HEK293T (cell line): ENCODE data around the gene MYO1B.

Source experiments
- ARNT ChIP-seq: fragments of 450-650 bp; IDR thresholded peaks from 2 replicates; pipeline ENCODE4 v1.6.1; 2017; ENCODE audit warnings: mild to moderate bottlenecking
- BHLHE40 ChIP-seq: fragments of 450-650 bp; IDR thresholded peaks from 2 replicates; pipeline ENCODE4 v1.6.1; 2016; ENCODE audit warnings: mild to moderate bottlenecking, moderate library complexity, borderline replicate concordance
- FOXK2 ChIP-seq: fragments of 450-650 bp; IDR thresholded peaks from 2 replicates; pipeline ENCODE4 v1.6.1; 2016; ENCODE audit warnings: mild to moderate bottlenecking
- TARDBP ChIP-seq: fragments of 450-650 bp; IDR thresholded peaks from 2 replicates; pipeline ENCODE4 v1.6.1; 2016
- ZNF384 ChIP-seq: fragments of 450-650 bp; IDR thresholded peaks from 2 replicates; pipeline ENCODE4 v1.6.1; 2016

DNA sequence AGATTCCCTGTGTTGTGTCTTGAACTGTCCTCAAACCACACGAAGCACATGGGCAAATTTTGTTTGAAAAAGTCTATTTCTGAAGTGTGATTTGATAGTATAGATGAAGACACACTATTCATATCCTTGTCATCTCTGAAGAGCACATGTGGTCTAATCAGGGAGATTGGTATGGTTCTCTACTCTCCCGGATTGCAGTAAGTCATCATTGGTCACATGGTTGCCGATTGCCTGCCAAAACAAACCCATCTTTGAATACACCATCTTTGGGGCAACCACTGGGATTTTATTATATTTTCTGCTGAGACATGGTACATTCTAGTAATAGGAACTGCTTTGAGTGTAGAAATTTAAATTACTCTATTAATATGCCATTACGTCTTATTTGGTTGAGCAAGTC, 186.9 kb downstream of the MYO1B start:
- no peak for TF ChIP-seq ZNF384
- TF ChIP-seq FOXK2 = no peak
- TF ChIP-seq TARDBP = no peak
- no peak for TF ChIP-seq ARNT
- TF ChIP-seq BHLHE40 = no peak
